Panc1 (cell line): ENCODE results near the gene ADCY7. TPM values are rescaled to one million over a fixed set of nuclear protein-coding genes. Genes with fewer than 3 reads are reported as not detected.

Source experiments
- ATAC-seq: fragments of 200-7000 bp; cut with Tn5 transposase; 2 replicates; pipeline ENCODE4 v1.9.1; 2020; ENCODE audit warnings: mild to moderate bottlenecking, moderate library complexity
- BruUV-seq: library from RNA; stranded (reverse); fragments of 400-500 nt; replicated peaks from 2 replicates; lab custom pipeline; 2021; lab: Mats Ljungman, UMichigan
- CTCF ChIA-PET: fragments of 300-600 bp; sonication (Branson Sonifier 250); formaldehyde crosslinking; loops from one replicate; lab custom pipeline; 2022; ENCODE audit warnings: antibody characterized with exemption; lab: Charles Lee
- POLR2A ChIA-PET: fragments of 300-600 bp; sonication (Branson Sonifier 250); formaldehyde crosslinking; loops from one replicate; lab custom pipeline; 2022; ENCODE audit warnings: antibody characterized with exemption; lab: Charles Lee
- DNase-seq: peaks from one replicate; pipeline ENCODE4 v3.0.0-alpha.2; 2010; ENCODE audit warnings: low read depth, low spot score
- H3K27ac ChIP-seq: 2 replicates; pipeline ENCODE4 v1.5.1; 2011; ENCODE audit warnings: mild to moderate bottlenecking, low read length, inconsistent platforms
- H3K27me3 ChIP-seq: fragments of 200-500 bp; sonication (Bioruptor generic); 2 replicates; pipeline ENCODE4 v1.6.0; 2014; ENCODE audit warnings: low read length, inconsistent platforms; ENCODE audit not compliant: control insufficient read depth, insufficient read depth
- H3K36me3 ChIP-seq: fragments of 200-500 bp; sonication (Bioruptor generic); 2 replicates; pipeline ENCODE4 v1.5.1; 2014; ENCODE audit warnings: inconsistent platforms, mild to moderate bottlenecking, low read length, moderate library complexity; ENCODE audit not compliant: control insufficient read depth, insufficient read depth
- H3K4me1 ChIP-seq: 2 replicates; pipeline ENCODE4 v1.5.1; 2011; ENCODE audit warnings: inconsistent platforms, mild to moderate bottlenecking, low read length, moderate library complexity; ENCODE audit not compliant: control insufficient read depth, insufficient read depth
- H3K4me3 ChIP-seq, 2 experiments: 2 replicates each; pipeline ENCODE4 v1.5.1; 2011 to 2012; ENCODE audit warnings: low read depth in 2 of 2, low read length in 2 of 2, mild to moderate bottlenecking in 2 of 2, inconsistent platforms in 1 of 2, moderate library complexity in 1 of 2
- H3K9me3 ChIP-seq: fragments of 200-500 bp; sonication (Bioruptor generic); 2 replicates; pipeline ENCODE4 v1.5.1; 2014; ENCODE audit warnings: low read depth, mild to moderate bottlenecking, inconsistent platforms, low read length, moderate library complexity; ENCODE audit not compliant: control insufficient read depth, insufficient read depth
- POLR2AphosphoS5 ChIP-seq: IDR thresholded peaks from 2 replicates; pipeline ENCODE4 v1.6.1; 2012; ENCODE audit warnings: mild to moderate bottlenecking, low read depth, low read length, moderate library complexity
- SIN3A ChIP-seq: IDR thresholded peaks from 2 replicates; pipeline ENCODE4 v1.6.1; 2012; ENCODE audit warnings: low read depth, mild to moderate bottlenecking, low read length, moderate library complexity, borderline replicate concordance; ENCODE audit not compliant: insufficient read depth
- TCF7L2 ChIP-seq: IDR thresholded peaks from 2 replicates; pipeline ENCODE4 v1.6.1; 2011; ENCODE audit warnings: mild to moderate bottlenecking, low read depth, low read length, inconsistent platforms
- in situ Hi-C: cut with HindIII; loops from 2 replicates; pipeline ENCODE4 v1.10.0; 2016; ENCODE audit warnings: low sequenced_read_pairs, low pct_unique_long_range_greater_than_20kb
- intact Hi-C: fragments of 100-400 bp; cut with micrococcal nuclease; formaldehyde crosslinking; loops from one replicate; pipeline ENCODE4 v1.10.0; 2022; ENCODE audit not compliant: unreplicated experiment
- total RNA-seq: library from RNA; stranded (reverse); gene quantifications from one replicate; pipeline ENCODE4 v1.2.1, GENCODE V29; 2021; ENCODE audit not compliant: unreplicated experiment
- TF ChIP-seq, protein P1 (sequence below): fragments of 450-650 bp; IDR thresholded peaks from 2 replicates; pipeline ENCODE4 v1.5.1; 2017; ENCODE audit warnings: mild to moderate bottlenecking
- TF ChIP-seq, protein P2 (sequence below), 2 experiments: IDR thresholded peaks; 2 replicates each; pipeline ENCODE4 v1.6.1; 2011 to 2012; ENCODE audit warnings: low read depth in 2 of 2, control low read depth in 1 of 2, low read length in 1 of 2, mild to moderate bottlenecking in 1 of 2, moderate library complexity in 1 of 2; ENCODE audit not compliant: insufficient read depth in 1 of 2

The ADCY7 gene
- total RNA-seq, 1 experiment from 2014 or later = 6.3 TPM

GRCh38 chr16:50276326-50276640, 9.9 kb downstream of the ADCY7 start:
- Histone ChIP-seq H3K4me3 (no peak overlapping the region), H3K27ac (no peak overlapping the region), H3K27me3 (no peaks in the 10 kb centered on the region), H3K36me3 (no peaks in the 10 kb centered on the region), H3K4me1 (no peaks in the 10 kb centered on the region; the same call in 1 of the 2 replicates), H3K9me3 (no peaks in the 10 kb centered on the region)
- intact Hi-C loops = no loop called here
- TF ChIP-seq POLR2AphosphoS5 (no peak), TCF7L2 (no peak), SIN3A (no peak)
- TF ChIP-seq, protein P1, sequence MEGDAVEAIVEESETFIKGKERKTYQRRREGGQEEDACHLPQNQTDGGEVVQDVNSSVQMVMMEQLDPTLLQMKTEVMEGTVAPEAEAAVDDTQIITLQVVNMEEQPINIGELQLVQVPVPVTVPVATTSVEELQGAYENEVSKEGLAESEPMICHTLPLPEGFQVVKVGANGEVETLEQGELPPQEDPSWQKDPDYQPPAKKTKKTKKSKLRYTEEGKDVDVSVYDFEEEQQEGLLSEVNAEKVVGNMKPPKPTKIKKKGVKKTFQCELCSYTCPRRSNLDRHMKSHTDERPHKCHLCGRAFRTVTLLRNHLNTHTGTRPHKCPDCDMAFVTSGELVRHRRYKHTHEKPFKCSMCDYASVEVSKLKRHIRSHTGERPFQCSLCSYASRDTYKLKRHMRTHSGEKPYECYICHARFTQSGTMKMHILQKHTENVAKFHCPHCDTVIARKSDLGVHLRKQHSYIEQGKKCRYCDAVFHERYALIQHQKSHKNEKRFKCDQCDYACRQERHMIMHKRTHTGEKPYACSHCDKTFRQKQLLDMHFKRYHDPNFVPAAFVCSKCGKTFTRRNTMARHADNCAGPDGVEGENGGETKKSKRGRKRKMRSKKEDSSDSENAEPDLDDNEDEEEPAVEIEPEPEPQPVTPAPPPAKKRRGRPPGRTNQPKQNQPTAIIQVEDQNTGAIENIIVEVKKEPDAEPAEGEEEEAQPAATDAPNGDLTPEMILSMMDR = no peak
- TF ChIP-seq, protein P2, sequence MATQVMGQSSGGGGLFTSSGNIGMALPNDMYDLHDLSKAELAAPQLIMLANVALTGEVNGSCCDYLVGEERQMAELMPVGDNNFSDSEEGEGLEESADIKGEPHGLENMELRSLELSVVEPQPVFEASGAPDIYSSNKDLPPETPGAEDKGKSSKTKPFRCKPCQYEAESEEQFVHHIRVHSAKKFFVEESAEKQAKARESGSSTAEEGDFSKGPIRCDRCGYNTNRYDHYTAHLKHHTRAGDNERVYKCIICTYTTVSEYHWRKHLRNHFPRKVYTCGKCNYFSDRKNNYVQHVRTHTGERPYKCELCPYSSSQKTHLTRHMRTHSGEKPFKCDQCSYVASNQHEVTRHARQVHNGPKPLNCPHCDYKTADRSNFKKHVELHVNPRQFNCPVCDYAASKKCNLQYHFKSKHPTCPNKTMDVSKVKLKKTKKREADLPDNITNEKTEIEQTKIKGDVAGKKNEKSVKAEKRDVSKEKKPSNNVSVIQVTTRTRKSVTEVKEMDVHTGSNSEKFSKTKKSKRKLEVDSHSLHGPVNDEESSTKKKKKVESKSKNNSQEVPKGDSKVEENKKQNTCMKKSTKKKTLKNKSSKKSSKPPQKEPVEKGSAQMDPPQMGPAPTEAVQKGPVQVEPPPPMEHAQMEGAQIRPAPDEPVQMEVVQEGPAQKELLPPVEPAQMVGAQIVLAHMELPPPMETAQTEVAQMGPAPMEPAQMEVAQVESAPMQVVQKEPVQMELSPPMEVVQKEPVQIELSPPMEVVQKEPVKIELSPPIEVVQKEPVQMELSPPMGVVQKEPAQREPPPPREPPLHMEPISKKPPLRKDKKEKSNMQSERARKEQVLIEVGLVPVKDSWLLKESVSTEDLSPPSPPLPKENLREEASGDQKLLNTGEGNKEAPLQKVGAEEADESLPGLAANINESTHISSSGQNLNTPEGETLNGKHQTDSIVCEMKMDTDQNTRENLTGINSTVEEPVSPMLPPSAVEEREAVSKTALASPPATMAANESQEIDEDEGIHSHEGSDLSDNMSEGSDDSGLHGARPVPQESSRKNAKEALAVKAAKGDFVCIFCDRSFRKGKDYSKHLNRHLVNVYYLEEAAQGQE (IDR thresholded peaks at IDR 0.05; ENCODE audit: insufficient read depth in 1 of 2, low read depth in 2 of 2, low read length in 1 of 2) = no peak
- BruUV-seq = no TSS peak
- ATAC-seq = no peak
- CTCF ChIA-PET = no interaction called here
- POLR2A ChIA-PET = no interaction called here
- in situ Hi-C loops = no loop called here
- DNase-seq = no peak

GRCh38 chr16:50276801-50277555, 10.6 kb downstream of the ADCY7 start:
- in situ Hi-C loops = no loop called here
- intact Hi-C loops = no loop called here
- H3K4me3 ChIP-seq = no peak overlapping the region
- BruUV-seq = no TSS peak
- POLR2A ChIA-PET = no interaction called here
- H3K27ac ChIP-seq = no peak overlapping the region
- H3K36me3 ChIP-seq = no peaks in the 10 kb centered on the region
- H3K4me1 ChIP-seq = no peaks in the 10 kb centered on the region; the same call in 1 of the 2 replicates
- no peak for TF ChIP-seq POLR2AphosphoS5
- TF ChIP-seq, protein P2 (IDR thresholded peaks at IDR 0.05; ENCODE audit: insufficient read depth in 1 of 2, low read depth in 2 of 2, low read length in 1 of 2) = no peak
- TF ChIP-seq, protein P1 = no peak
- no peak for TF ChIP-seq SIN3A
- no peak for TF ChIP-seq TCF7L2
- no peak; the same call in 1 of the 2 replicates for ATAC-seq
- no peaks in the 10 kb centered on the region for H3K9me3 ChIP-seq
- CTCF ChIA-PET = interaction anchor here (0.6 kb wide), 1 partner anchor 10 kb away, joined by 20 read pairs; no protein-coding TSS in a partner anchor
- no peaks in the 10 kb centered on the region for H3K27me3 ChIP-seq
- peak; percentile 41 for DNase-seq
